ENCODE results near the gene OR10A6. TPM values are rescaled to one million over a fixed set of nuclear protein-coding genes. Genes with fewer than 3 reads are reported as not detected.

The OR10A6 gene
- total and polyA plus RNA-seq, 8 donors = under 0.01 to 9.6 TPM; not detected in 6

GRCh38 chr11:7955191-7955590, 24.1 kb upstream of the OR10A6 start:
- H3K9me3 ChIP-seq = no peaks in the 10 kb centered on the region
- no peaks in the 10 kb centered on the region for H3K4me1 ChIP-seq
- TF ChIP-seq CTCF (IDR thresholded peaks at IDR 0.05) (no peak), POLR2AphosphoS5 (IDR thresholded peaks at IDR 0.05) (no peak)
- no peaks in the 10 kb centered on the region for H3K27me3 ChIP-seq
- H3K4me3 ChIP-seq = no peak overlapping the region
- no peaks in the 10 kb centered on the region for H3K36me3 ChIP-seq
- no peak overlapping the region for H3K27ac ChIP-seq
- no peak for DNase-seq
- intact Hi-C loops (cut with DNase I; ENCODE audit: low total_unique reads) = no loop called here
- 41 to 68% (median 50%) methylated on average over 1 of the region's 1 CpG for WGBS, 5 donors

- TF ChIP-seq POLR2A (IDR thresholded peaks at IDR 0.05) (no peak), CTCF (IDR thresholded peaks at IDR 0.05) (no peak), POLR2AphosphoS5 (IDR thresholded peaks at IDR 0.05) (no peak), EP300 (IDR thresholded peaks at IDR 0.05) (no peak)
- intact Hi-C loops (cut with DNase I; ENCODE audit: low total_unique reads) = no loop called here
These were observed 18.9 kb upstream of the OR10A6 start for GRCh38 chr11:7949934-7950333.

GRCh38 chr11:7944123-7944522, 13.1 kb upstream of the OR10A6 start:
- TF ChIP-seq EP300 (IDR thresholded peaks at IDR 0.05) (no peak), POLR2A (IDR thresholded peaks at IDR 0.05) (no peak), POLR2AphosphoS5 (IDR thresholded peaks at IDR 0.05) (no peak), CTCF (IDR thresholded peaks at IDR 0.05) (no peak)
- no peak for DNase-seq
- Histone ChIP-seq H3K27ac (no peak overlapping the region), H3K36me3 (no peaks in the 10 kb centered on the region), H3K9me3 (peaks cover 18 to 34% (median 26%) of the 10 kb centered on the region in 4 donors), H3K27me3 (peaks cover 0 to 6% (median 0%) of the 10 kb centered on the region in 3 donors), H3K4me1 (no peaks in the 10 kb centered on the region), H3K4me3 (no peak overlapping the region)
- 81 to 96% (median 89%) methylated on average over 2 of the region's 2 CpGs for whole genome bisulfite sequencing, 5 donors
- intact Hi-C loops (cut with DNase I; ENCODE audit: low total_unique reads) = no loop called here

More at GRCh38 chr11:7949934-7950333, 18.9 kb upstream of the OR10A6 start:
- Histone ChIP-seq H3K9me3 (peaks cover 0 to 7% (median 5%) of the 10 kb centered on the region in 4 donors), H3K36me3 (no peaks in the 10 kb centered on the region), H3K4me3 (no peak overlapping the region), H3K27me3 (peaks cover 0 to 6% (median 0%) of the 10 kb centered on the region in 3 donors), H3K27ac (no peak overlapping the region), H3K4me1 (no peaks in the 10 kb centered on the region)
- WGBS, 5 donors = 49 to 64% (median 50%) methylated on average over 1 of the region's 1 CpG
- no peak for DNase-seq

GRCh38 chr11:7941608-7942007, 10.5 kb upstream of the OR10A6 start, which contains the start of gene OR10A3:
Gene OR10A3, minus strand, starts transcription at chr11:7941708. Its CDS starts 2,188 bp downstream, at chr11:7939520.
- H3K9me3 ChIP-seq = peaks cover 18 to 34% (median 26%) of the 10 kb centered on the region in 4 donors
- H3K4me3 ChIP-seq = no peak within 1 kb of the TSS
- H3K27ac ChIP-seq = no peak within 1 kb of the TSS
- H3K27me3 ChIP-seq = peaks cover 0 to 6% (median 0%) of the 10 kb centered on the region in 3 donors
- DNase-seq = no peak
- no peaks in the 10 kb centered on the region for H3K4me1 ChIP-seq
- no peak for TF ChIP-seq CTCF (IDR thresholded peaks at IDR 0.05)
- TF ChIP-seq POLR2A (IDR thresholded peaks at IDR 0.05) = no peak
- TF ChIP-seq POLR2AphosphoS5 (IDR thresholded peaks at IDR 0.05) = no peak
- TF ChIP-seq EP300 (IDR thresholded peaks at IDR 0.05) = no peak
- intact Hi-C loops (cut with DNase I; ENCODE audit: low total_unique reads) = no loop called here
- 93 to 97% (median 94%) methylated on average over 2 of the region's 2 CpGs for WGBS, 5 donors
- H3K36me3 ChIP-seq = no peaks in the 10 kb centered on the region
